Neural progenitor cell (in vitro differentiated cells): ENCODE results near the gene BCAS4. TPM values are rescaled to one million over a fixed set of nuclear protein-coding genes. Genes with fewer than 3 reads are reported as not detected.
"Not testable (repeated sequence)": the region's sequence is repeated elsewhere in the genome, so short reads cannot be mapped to it uniquely, and the experiment has no call there.

Source experiments
- DNase-seq: peaks from one replicate; pipeline ENCODE4 v3.0.0-alpha.2; 2016; ENCODE audit warnings: low spot score
- H2AFZ ChIP-seq: fragments of 200-600 bp; sonication (generic); replicated peaks from 2 replicates; pipeline ENCODE4 v1.6.1; 2016; ENCODE audit warnings: antibody characterized with exemption
- H3F3A ChIP-seq: fragments of 200-600 bp; sonication (generic); 2 replicates; pipeline ENCODE4 v1.6.1; 2016; ENCODE audit warnings: antibody characterized with exemption, low read depth
- H3K27ac ChIP-seq: fragments of 200-600 bp; sonication (generic); 2 replicates; pipeline ENCODE4 v1.5.1; 2016; ENCODE audit warnings: mild to moderate bottlenecking
- H3K27me3 ChIP-seq: fragments of 200-600 bp; sonication (generic); 2 replicates; pipeline ENCODE4 v1.6.1; 2016; ENCODE audit warnings: mild to moderate bottlenecking, moderate library complexity
- H3K36me3 ChIP-seq: fragments of 200-600 bp; sonication (generic); 2 replicates; pipeline ENCODE4 v1.5.1; 2016
- H3K4me1 ChIP-seq: fragments of 200-600 bp; sonication (generic); 2 replicates; pipeline ENCODE4 v1.6.1; 2016; ENCODE audit warnings: mixed run types
- H3K4me2 ChIP-seq: fragments of 200-600 bp; sonication (generic); 2 replicates; pipeline ENCODE4 v1.6.1; 2016
- H3K4me3 ChIP-seq: fragments of 200-600 bp; sonication (generic); 2 replicates; pipeline ENCODE4 v1.5.1; 2016
- H3K79me2 ChIP-seq: fragments of 200-600 bp; sonication (generic); 2 replicates; pipeline ENCODE4 v1.6.1; 2016; ENCODE audit warnings: low read depth
- H3K9ac ChIP-seq: fragments of 200-600 bp; sonication (generic); 2 replicates; pipeline ENCODE4 v1.6.1; 2016
- H3K9me3 ChIP-seq: fragments of 200-600 bp; sonication (generic); 2 replicates; pipeline ENCODE4 v1.5.1; 2016; ENCODE audit warnings: low read depth
- H4K20me1 ChIP-seq: fragments of 200-600 bp; sonication (generic); 2 replicates; pipeline ENCODE4 v1.6.1; 2016; ENCODE audit warnings: low read depth
- H3K27ac Mint-ChIP-seq: 3 replicates; pipeline ENCODE4 v1.8.0; 2021; ENCODE audit warnings: mixed read lengths
- H3K27me3 Mint-ChIP-seq: 2 replicates; pipeline ENCODE4 v1.8.0; 2022; ENCODE audit warnings: low read depth, mild to moderate bottlenecking, inconsistent platforms, moderate library complexity, mixed read lengths; ENCODE audit not compliant: insufficient read depth
- H3K36me3 Mint-ChIP-seq: 3 replicates; pipeline ENCODE4 v1.8.0; 2021; ENCODE audit warnings: mixed read lengths
- H3K4me1 Mint-ChIP-seq: 3 replicates; pipeline ENCODE4 v1.8.0; 2021; ENCODE audit warnings: mixed read lengths
- H3K4me3 Mint-ChIP-seq: 3 replicates; pipeline ENCODE4 v1.8.0; 2021; ENCODE audit warnings: mild to moderate bottlenecking, moderate library complexity, mixed read lengths
- H3K9me3 Mint-ChIP-seq: 3 replicates; pipeline ENCODE4 v1.8.0; 2020; ENCODE audit warnings: mixed read lengths
- EZH2 ChIP-seq: fragments of 200-600 bp; sonication (generic); IDR thresholded peaks from 2 replicates; pipeline ENCODE4 v1.6.1; 2017; ENCODE audit warnings: antibody characterized with exemption, mild to moderate bottlenecking, moderate library complexity
- EZH2phosphoT487 ChIP-seq: fragments of 200-600 bp; sonication (generic); IDR thresholded peaks from 2 replicates; pipeline ENCODE4 v1.6.1; 2017; ENCODE audit warnings: antibody characterized with exemption
- total RNA-seq: library from RNA; depleted of rRNA; stranded (reverse); fragments of >200 nt; gene quantifications from 2 replicates; pipeline ENCODE4 v1.2.3, GENCODE V29; 2015; ENCODE audit warnings: low replicate concordance
- TF ChIP-seq, protein P1 (sequence below): fragments of 200-600 bp; sonication (generic); IDR thresholded peaks from 2 replicates; pipeline ENCODE4 v1.5.1; 2017; ENCODE audit warnings: antibody characterized with exemption, mild to moderate bottlenecking

The BCAS4 gene
- total RNA-seq, 1 donor from 2014 or later: 15.3 TPM

DNA sequence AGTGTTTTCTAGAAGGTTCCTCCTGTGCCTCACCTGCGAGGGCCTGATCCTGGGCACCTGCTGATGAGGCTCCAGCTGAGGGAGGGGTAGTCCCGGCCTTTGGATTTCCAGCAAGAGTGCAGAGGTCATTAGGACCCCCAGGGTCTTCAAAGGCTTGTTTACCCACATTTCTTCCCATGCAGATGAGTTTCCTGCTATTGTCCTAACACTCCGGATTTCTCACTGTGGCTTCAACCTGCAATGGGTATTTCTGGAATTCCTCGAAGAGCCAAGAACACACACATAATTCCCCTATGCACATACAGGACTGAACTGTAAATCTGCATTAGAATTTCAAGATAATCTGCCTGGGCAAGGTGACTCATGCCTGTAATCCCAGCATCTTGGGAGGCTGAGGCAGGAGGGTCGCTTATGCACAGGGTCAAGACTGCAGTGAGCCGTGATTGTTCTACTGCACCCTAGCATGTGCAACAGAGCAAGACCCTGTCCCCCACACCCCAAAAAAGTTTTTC is 82.4 kb downstream of the BCAS4 start:
- no peak overlapping the region for H3K27ac ChIP-seq
- peaks cover 5% of the 10 kb centered on the region for H3F3A ChIP-seq
- no peak for DNase-seq

DNA sequence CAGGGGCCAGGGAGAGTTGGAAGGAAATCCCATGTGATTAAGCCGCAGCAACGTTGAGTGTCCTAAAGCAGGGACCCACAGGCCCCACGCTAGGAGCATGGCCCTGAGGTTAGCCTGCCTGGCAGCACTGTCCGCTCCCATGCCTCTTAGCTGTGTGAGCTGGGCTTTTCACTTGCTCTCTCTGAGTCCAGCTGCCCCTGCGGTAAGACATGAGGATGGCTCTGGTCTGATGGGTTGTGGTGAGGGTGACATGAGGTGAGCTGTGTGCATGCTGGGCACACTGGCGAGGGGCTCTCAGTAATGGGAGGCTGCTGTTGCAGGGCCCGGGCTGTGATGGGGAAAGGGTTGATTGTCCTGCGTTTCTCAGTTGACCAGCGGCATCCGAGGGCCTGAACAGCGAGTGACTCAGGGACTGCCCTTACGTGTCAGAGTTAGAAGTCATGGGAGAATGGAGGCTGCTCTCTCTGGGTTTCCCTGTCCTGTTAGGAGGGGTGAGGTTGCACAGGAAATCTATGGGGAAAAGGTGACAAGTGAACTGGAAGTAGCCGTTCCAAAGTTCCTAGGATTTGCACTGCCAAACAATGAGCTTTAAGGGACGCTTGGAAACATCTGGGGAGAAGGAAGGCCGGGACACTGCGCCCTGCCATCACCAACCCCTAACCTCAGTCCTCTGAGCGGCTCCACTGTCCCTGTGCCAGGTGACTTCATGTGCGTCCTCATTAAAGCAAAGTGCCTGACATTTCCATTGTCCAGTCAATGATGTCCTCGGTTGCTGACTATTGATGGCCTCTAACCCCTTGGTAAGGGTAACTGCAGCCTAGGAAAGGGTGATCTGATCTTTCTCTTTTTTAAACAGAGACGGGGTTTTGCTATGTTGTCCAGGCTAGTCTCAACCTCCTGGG is 85.0 kb downstream of the BCAS4 start:
- Mint-ChIP-seq H3K27ac (peak overlapping the region; percentile 31), H3K4me3 (no peak overlapping the region)
- DNase-seq: no peak

More for the DNA sequence above, 82.4 kb downstream of the BCAS4 start:
- Histone ChIP-seq H2AFZ (no peak overlapping the region), H3K9me3 (no peaks in the 10 kb centered on the region), H3K27me3 (no peaks in the 10 kb centered on the region), H3K36me3 (no peaks in the 10 kb centered on the region), H3K4me1 (peaks cover 9% of the 10 kb centered on the region), H3K79me2 (no peaks in the 10 kb centered on the region), H3K4me2 (no peak overlapping the region), H3K4me3 (no peak overlapping the region), H3K9ac (no peak overlapping the region), H4K20me1 (peaks cover 5% of the 10 kb centered on the region)
- Mint-ChIP-seq H3K4me1 (peaks cover 20% of the 10 kb centered on the region), H3K27me3 (peaks cover 3% of the 10 kb centered on the region), H3K4me3 (peak overlapping the region; percentile 43), H3K27ac (peak overlapping the region; percentile 42), H3K36me3 (peaks cover 8% of the 10 kb centered on the region), H3K9me3 (no peaks in the 10 kb centered on the region)
- TF ChIP-seq EZH2 (no peak), EZH2phosphoT487 (no peak)
- TF ChIP-seq, protein P1, sequence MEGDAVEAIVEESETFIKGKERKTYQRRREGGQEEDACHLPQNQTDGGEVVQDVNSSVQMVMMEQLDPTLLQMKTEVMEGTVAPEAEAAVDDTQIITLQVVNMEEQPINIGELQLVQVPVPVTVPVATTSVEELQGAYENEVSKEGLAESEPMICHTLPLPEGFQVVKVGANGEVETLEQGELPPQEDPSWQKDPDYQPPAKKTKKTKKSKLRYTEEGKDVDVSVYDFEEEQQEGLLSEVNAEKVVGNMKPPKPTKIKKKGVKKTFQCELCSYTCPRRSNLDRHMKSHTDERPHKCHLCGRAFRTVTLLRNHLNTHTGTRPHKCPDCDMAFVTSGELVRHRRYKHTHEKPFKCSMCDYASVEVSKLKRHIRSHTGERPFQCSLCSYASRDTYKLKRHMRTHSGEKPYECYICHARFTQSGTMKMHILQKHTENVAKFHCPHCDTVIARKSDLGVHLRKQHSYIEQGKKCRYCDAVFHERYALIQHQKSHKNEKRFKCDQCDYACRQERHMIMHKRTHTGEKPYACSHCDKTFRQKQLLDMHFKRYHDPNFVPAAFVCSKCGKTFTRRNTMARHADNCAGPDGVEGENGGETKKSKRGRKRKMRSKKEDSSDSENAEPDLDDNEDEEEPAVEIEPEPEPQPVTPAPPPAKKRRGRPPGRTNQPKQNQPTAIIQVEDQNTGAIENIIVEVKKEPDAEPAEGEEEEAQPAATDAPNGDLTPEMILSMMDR: no peak

DNA sequence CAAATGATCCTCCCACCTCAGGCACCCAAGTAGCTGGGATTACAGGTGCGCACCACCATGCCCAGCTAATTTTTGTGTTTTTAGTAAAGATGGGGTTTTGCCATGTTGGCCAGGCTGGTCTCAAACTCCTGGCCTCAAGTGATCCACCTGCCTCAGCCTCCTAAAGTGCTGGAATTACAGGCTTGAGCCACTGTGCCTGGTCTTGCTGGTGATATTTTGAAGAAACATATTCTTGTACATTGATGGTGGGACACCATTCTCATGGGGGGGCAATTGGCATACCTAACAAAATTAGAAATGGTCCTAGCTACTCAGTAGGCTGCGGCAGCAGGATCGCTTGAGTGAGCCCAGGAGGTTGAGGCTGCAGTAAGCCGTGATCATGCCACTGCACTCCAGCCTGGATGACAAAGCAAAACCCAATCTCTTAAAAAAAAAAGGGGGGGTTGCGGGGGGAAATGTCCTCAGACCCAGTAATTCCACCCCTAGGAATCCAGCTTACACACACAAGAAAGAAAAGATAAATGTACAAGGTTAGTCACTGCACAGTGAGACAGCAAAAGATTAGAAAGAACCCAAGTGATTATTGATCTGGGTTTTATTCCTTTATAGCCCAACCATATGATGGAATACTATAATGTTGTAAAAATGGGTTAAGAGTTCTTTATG is 87.0 kb downstream of the BCAS4 start:
- not testable (repeated sequence) for H3K4me3 ChIP-seq, H3K27ac ChIP-seq, H3K9me3 ChIP-seq, DNase-seq, H3K27me3 Mint-ChIP-seq, H3K27ac Mint-ChIP-seq, H3K9me3 Mint-ChIP-seq, H3K4me2 ChIP-seq, H2AFZ ChIP-seq, H3K4me1 Mint-ChIP-seq, H3K4me3 Mint-ChIP-seq, H3K9ac ChIP-seq, H4K20me1 ChIP-seq, H3K27me3 ChIP-seq, H3K4me1 ChIP-seq, H3K79me2 ChIP-seq, H3K36me3 ChIP-seq
- H3K36me3 Mint-ChIP-seq: peaks cover 11% of the 10 kb centered on the region
- H3F3A ChIP-seq: peaks cover 32% of the 10 kb centered on the region

More for the DNA sequence above, 85.0 kb downstream of the BCAS4 start:
- TF ChIP-seq EZH2phosphoT487 (no peak), EZH2 (no peak)
- TF ChIP-seq, protein P1: no peak
- Mint-ChIP-seq H3K9me3 (peaks cover 3% of the 10 kb centered on the region), H3K4me1 (peaks cover 2% of the 10 kb centered on the region), H3K27me3 (no peaks in the 10 kb centered on the region), H3K36me3 (peaks cover 14% of the 10 kb centered on the region)
- Histone ChIP-seq H3K4me2 (no peak overlapping the region), H4K20me1 (no peaks in the 10 kb centered on the region), H3K4me1 (no peaks in the 10 kb centered on the region), H3K79me2 (no peaks in the 10 kb centered on the region), H2AFZ (no peak overlapping the region), H3K9ac (no peak overlapping the region), H3K4me3 (no peak overlapping the region), H3K27me3 (no peaks in the 10 kb centered on the region), H3K36me3 (no peaks in the 10 kb centered on the region), H3K9me3 (no peaks in the 10 kb centered on the region), H3K27ac (no peak overlapping the region), H3F3A (peaks cover 17% of the 10 kb centered on the region)
